Trophoblast cell (in vitro differentiated cells and primary cell): ENCODE measurements around the gene ISG20.

Experiments
- DNase-seq, 2 donors: peaks; one replicate each; pipeline ENCODE4 v3.0.0-alpha.2; 2016
- H2AFZ ChIP-seq: 2 replicates; pipeline ENCODE4 v1.6.1; 2013; ENCODE audit warnings: low read length, moderate library complexity, mild to moderate bottlenecking; ENCODE audit not compliant: insufficient read depth, poor library complexity
- H2AK5ac ChIP-seq: 2 replicates; pipeline ENCODE4 v1.6.1; 2013; ENCODE audit warnings: mild to moderate bottlenecking, low read length
- H2BK120ac ChIP-seq: 2 replicates; pipeline ENCODE4 v1.6.1; 2013; ENCODE audit warnings: low read length, mild to moderate bottlenecking, moderate library complexity; ENCODE audit not compliant: insufficient read depth, poor library complexity
- H2BK12ac ChIP-seq: 2 replicates; pipeline ENCODE4 v1.6.1; 2013; ENCODE audit warnings: mild to moderate bottlenecking, low read length, moderate library complexity
- H2BK5ac ChIP-seq: 2 replicates; pipeline ENCODE4 v1.6.1; 2013; ENCODE audit warnings: low read length, low read depth, moderate library complexity, mild to moderate bottlenecking; ENCODE audit not compliant: poor library complexity
- H3K14ac ChIP-seq: 2 replicates; pipeline ENCODE4 v1.6.1; 2013; ENCODE audit warnings: mild to moderate bottlenecking, low read length
- H3K18ac ChIP-seq: 2 replicates; pipeline ENCODE4 v1.6.1; 2013; ENCODE audit warnings: mild to moderate bottlenecking, low read length
- H3K23ac ChIP-seq: 2 replicates; pipeline ENCODE4 v1.6.1; 2013; ENCODE audit warnings: low read length
- H3K27ac ChIP-seq: 2 replicates; pipeline ENCODE4 v1.5.1; 2013; ENCODE audit warnings: low read depth, mild to moderate bottlenecking, inconsistent platforms, low read length, moderate library complexity
- H3K27me3 ChIP-seq: 2 replicates; pipeline ENCODE4 v1.6.1; 2013; ENCODE audit warnings: inconsistent platforms, mild to moderate bottlenecking, low read length, moderate library complexity; ENCODE audit not compliant: insufficient read depth
- H3K36me3 ChIP-seq, 2 experiments: 1 replicate in 1 of 2; 2 replicates in 1 of 2; pipeline ENCODE4 v1.6.1; 2013; ENCODE audit warnings: low read length in 2 of 2, mild to moderate bottlenecking in 2 of 2, moderate library complexity in 1 of 2; ENCODE audit not compliant: insufficient read depth in 2 of 2, control insufficient read depth in 1 of 2
- H3K4ac ChIP-seq: 2 replicates; pipeline ENCODE4 v1.6.1; 2013; ENCODE audit warnings: low read depth, mild to moderate bottlenecking, low read length, moderate library complexity
- H3K4me1 ChIP-seq, 2 experiments: 1 replicate in 1 of 2; 2 replicates in 1 of 2; pipeline ENCODE4 v1.6.1; 2013; ENCODE audit warnings: low read length in 2 of 2, mild to moderate bottlenecking in 2 of 2, moderate library complexity in 1 of 2; ENCODE audit not compliant: insufficient read depth in 2 of 2, control insufficient read depth in 1 of 2
- H3K4me2 ChIP-seq: 2 replicates; pipeline ENCODE4 v1.6.1; 2013; ENCODE audit warnings: inconsistent platforms, mild to moderate bottlenecking, low read length, moderate library complexity
- H3K4me3 ChIP-seq: 2 replicates; pipeline ENCODE4 v1.5.1; 2013; ENCODE audit warnings: mild to moderate bottlenecking, low read depth, low read length, inconsistent platforms
- H3K79me1 ChIP-seq: one replicate; pipeline ENCODE4 v1.6.1; 2013; ENCODE audit warnings: low read length
- H3K79me2 ChIP-seq: 2 replicates; pipeline ENCODE4 v1.6.1; 2013; ENCODE audit warnings: low read length, mild to moderate bottlenecking; ENCODE audit not compliant: control insufficient read depth, insufficient read depth, poor library complexity
- H3K9ac ChIP-seq: 2 replicates; pipeline ENCODE4 v1.6.1; 2013; ENCODE audit warnings: mild to moderate bottlenecking, low read length
- H3K9me3 ChIP-seq: 2 replicates; pipeline ENCODE4 v1.6.1; 2013; ENCODE audit warnings: low read depth, mild to moderate bottlenecking, control low read depth, inconsistent platforms, low read length; ENCODE audit not compliant: insufficient read depth
- H4K12ac ChIP-seq: 2 replicates; pipeline ENCODE4 v1.6.1; 2013; ENCODE audit warnings: low read depth, mild to moderate bottlenecking, low read length, moderate library complexity
- H4K8ac ChIP-seq: 2 replicates; pipeline ENCODE4 v1.6.1; 2013; ENCODE audit warnings: low read depth, mild to moderate bottlenecking, low read length, moderate library complexity
- H4K91ac ChIP-seq: one replicate; pipeline ENCODE4 v1.6.1; 2013; ENCODE audit warnings: low read depth, mild to moderate bottlenecking, low read length, moderate library complexity
- WGBS: extraction: QIAGEN DNeasy Blood & Tissue Kit; methylation state at CpG from one replicate; pipeline ENCODE4 v1.1.7; 2013; ENCODE audit warnings: missing lambda C conversion rate; ENCODE audit not compliant: insufficient read length, insufficient coverage; ENCODE audit errors: extremely low coverage; 5-methylcytosine and 5-hydroxymethylcytosine counted together

The ISG20 gene

DNA sequence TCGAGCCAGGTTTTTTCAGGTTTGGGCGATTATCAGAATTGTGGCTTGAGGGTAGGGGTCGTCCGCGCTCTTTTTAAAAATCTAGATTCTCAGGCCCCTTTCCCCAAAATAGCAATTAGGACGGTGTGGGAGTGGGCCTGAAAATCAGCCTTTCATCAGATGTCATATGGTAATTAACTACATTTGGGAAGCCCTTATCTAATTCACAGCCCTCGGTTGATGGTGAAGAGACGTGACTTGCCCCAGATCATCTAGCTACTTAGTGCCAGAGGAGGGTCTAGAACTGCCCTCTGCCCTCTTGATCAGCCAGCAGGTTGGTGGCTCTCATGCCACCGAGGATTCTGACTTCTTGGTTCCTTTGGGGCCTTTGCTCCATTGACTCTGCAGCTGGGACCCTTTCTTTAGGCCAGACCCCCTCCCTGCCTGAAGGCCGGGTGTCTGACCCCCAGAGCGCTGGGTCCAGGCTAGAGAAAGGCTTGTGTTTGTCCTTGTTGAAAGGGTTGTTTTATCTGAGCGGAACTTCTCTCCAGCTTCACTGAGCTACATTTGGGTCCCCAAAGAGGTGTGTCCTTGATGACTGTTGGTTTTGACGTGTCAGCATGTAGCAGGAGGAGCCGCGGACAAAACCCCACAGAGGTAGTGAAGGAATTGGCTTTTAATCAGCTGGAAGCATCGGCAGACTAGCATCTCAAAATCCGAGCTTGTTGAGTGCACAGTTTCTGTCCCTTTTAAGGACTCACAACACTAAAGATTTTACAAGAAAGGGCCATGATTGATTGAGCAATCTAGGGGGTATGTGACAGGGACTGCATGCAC lies 16.8 kb upstream of the ISG20 start:
- Histone ChIP-seq H3K79me1 (peaks cover 14% of the 10 kb centered on the region), H3K9ac (peak overlapping the region; percentile 89), H3K4me1 (peaks cover 11 to 16% of the 10 kb centered on the region in 2 experiments), H3K27ac (peak overlapping the region; percentile 72), H3K18ac (peak overlapping the region; percentile 94), H3K27me3 (no peaks in the 10 kb centered on the region), H3K9me3 (no peaks in the 10 kb centered on the region), H2BK120ac (peak overlapping the region; percentile 93), H3K14ac (peak overlapping the region; percentile 90), H4K91ac (peak overlapping the region; percentile 97), H4K12ac (no peak overlapping the region), H4K8ac (peak overlapping the region; percentile 64), H2BK5ac (peak overlapping the region; percentile 86), H3K4me2 (peak overlapping the region; percentile 65), H2AK5ac (peak overlapping the region; percentile 12), H2BK12ac (peak overlapping the region; percentile 41), H3K4me3 (peak overlapping the region; percentile 89), H3K23ac (no peak overlapping the region), H3K79me2 (peaks cover 33% of the 10 kb centered on the region), H3K36me3 (peaks cover 21 to 26% of the 10 kb centered on the region in 2 experiments), H2AFZ (peak overlapping the region; percentile 41), H3K4ac (peak overlapping the region; percentile 83)
- no CpG with 5 or more reads among the region's 17 CpGs for WGBS
- peak in 1 of 2 donors; percentile 20 for DNase-seq

DNA sequence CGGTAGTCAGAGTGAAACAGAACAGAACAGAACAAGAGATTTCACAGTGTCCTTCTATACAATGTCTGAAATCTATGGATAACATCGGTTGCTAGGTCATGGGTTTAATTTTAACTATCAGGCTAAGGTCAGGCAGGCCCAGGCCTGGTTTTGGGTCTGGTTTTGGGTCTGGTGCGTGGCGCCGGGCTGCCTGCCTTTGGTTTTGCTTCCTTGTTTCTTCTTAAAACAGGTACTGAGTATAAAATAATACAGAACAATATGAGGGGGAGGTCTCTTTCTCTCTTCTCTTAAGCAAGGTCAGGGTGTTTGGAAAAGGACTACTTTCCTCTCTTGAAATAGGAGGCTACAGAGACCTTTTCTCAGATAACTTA lies 16.2 kb upstream of the ISG20 start:
- Histone ChIP-seq H3K9ac (no peak overlapping the region), H2BK5ac (peak overlapping the region; percentile 64), H3K18ac (no peak overlapping the region), H2BK12ac (no peak overlapping the region), H3K14ac (no peak overlapping the region), H3K4me1 (peaks cover 11 to 16% of the 10 kb centered on the region in 2 experiments), H4K91ac (no peak overlapping the region), H3K4me3 (peak overlapping the region; percentile 89), H3K36me3 (peaks cover 23 to 31% of the 10 kb centered on the region in 2 experiments), H3K79me1 (peaks cover 14% of the 10 kb centered on the region), H3K27me3 (no peaks in the 10 kb centered on the region), H3K4ac (peak overlapping the region; percentile 83), H2AK5ac (no peak overlapping the region), H3K4me2 (peak overlapping the region; percentile 65), H3K9me3 (no peaks in the 10 kb centered on the region), H3K79me2 (peaks cover 33% of the 10 kb centered on the region), H4K8ac (no peak overlapping the region), H2BK120ac (no peak overlapping the region), H4K12ac (no peak overlapping the region), H3K27ac (peak overlapping the region; percentile 72), H3K23ac (no peak overlapping the region), H2AFZ (no peak overlapping the region)
- no peak for DNase-seq
- no CpG with 5 or more reads among the region's 5 CpGs for WGBS

DNA sequence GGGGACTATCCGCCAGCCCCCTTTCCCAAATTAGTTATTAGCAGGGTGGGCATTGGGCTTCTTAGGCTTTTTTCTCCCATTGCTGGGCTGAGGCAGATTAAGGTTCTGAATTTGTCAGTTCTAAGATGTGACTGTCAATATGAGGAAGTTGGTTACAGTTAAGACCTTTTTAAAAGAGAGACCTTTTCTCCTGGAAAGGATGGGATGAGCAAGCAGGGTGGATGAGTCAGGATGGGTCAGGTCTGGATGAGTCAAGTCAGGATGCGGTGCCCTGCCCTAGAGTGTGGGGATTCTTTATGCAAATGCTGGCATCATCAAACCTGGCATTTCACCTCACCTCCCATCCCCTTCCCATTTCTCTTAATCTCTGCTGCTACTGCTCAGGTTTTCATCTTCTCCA lies 15.8 kb upstream of the ISG20 start:
- DNase-seq = peak; percentile 42 to 55
- Histone ChIP-seq H4K12ac (no peak overlapping the region), H3K4me3 (no peak overlapping the region), H3K79me1 (peaks cover 14% of the 10 kb centered on the region), H3K27ac (peak overlapping the region; percentile 64), H2AFZ (no peak overlapping the region), H3K4me2 (peak overlapping the region; percentile 65), H4K91ac (peak overlapping the region; percentile 45), H3K9ac (no peak overlapping the region), H3K14ac (no peak overlapping the region), H2BK120ac (no peak overlapping the region), H2BK5ac (peak overlapping the region; percentile 64), H3K79me2 (peaks cover 33% of the 10 kb centered on the region), H2AK5ac (no peak overlapping the region), H3K36me3 (peaks cover 25 to 36% of the 10 kb centered on the region in 2 experiments), H3K4me1 (peaks cover 11 to 16% of the 10 kb centered on the region in 2 experiments), H3K18ac (no peak overlapping the region), H3K23ac (no peak overlapping the region), H3K4ac (peak overlapping the region; percentile 49), H3K9me3 (peaks cover 2% of the 10 kb centered on the region), H3K27me3 (no peaks in the 10 kb centered on the region), H2BK12ac (no peak overlapping the region), H4K8ac (no peak overlapping the region)
- WGBS = no CpG with 5 or more reads among the region's 2 CpGs

DNA sequence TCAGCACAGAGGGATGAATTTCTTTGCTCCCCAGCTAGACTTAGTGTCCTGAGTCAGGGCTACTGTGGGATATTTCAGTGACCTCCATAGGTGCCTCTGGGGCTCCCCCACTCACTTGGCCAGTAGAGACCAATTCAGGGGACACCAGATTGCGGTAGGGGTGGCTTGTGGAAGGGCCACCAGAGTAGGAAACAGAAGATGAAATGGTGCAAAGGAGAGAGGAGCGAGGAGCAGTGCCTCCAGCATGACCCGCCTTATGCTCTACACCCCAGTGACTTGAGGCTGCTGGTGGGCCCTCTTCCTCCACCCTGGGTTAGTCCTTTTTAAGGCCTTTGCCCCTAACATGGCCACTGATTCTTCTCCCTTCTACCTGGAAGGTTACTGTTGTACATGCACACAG lies 15.2 kb upstream of the ISG20 start:
- WGBS = no CpG with 5 or more reads among the region's 3 CpGs
- H4K12ac ChIP-seq = no peak overlapping the region
- H4K8ac ChIP-seq = peak overlapping the region; percentile 0
- no peak overlapping the region for H3K27ac ChIP-seq
- no peak overlapping the region for H2BK5ac ChIP-seq
- no peak overlapping the region for H2BK12ac ChIP-seq
- H3K79me2 ChIP-seq = peaks cover 34% of the 10 kb centered on the region
- no peak overlapping the region for H3K14ac ChIP-seq
- peak overlapping the region; percentile 45 for H4K91ac ChIP-seq
- no peak overlapping the region for H3K18ac ChIP-seq
- peaks cover 2% of the 10 kb centered on the region for H3K9me3 ChIP-seq
- peaks cover 30 to 42% of the 10 kb centered on the region in 2 experiments for H3K36me3 ChIP-seq
- H3K79me1 ChIP-seq = peaks cover 14% of the 10 kb centered on the region
- no peak overlapping the region for H3K23ac ChIP-seq
- no peak overlapping the region for H2AFZ ChIP-seq
- H3K4ac ChIP-seq = peak overlapping the region; percentile 49
- H2BK120ac ChIP-seq = no peak overlapping the region
- H3K4me2 ChIP-seq = peak overlapping the region; percentile 65
- H2AK5ac ChIP-seq = no peak overlapping the region
- no peaks in the 10 kb centered on the region for H3K27me3 ChIP-seq
- peaks cover 11 to 16% of the 10 kb centered on the region in 2 experiments for H3K4me1 ChIP-seq
- no peak overlapping the region for H3K9ac ChIP-seq
- no peak for DNase-seq
- H3K4me3 ChIP-seq = no peak overlapping the region
